Measurements from ENCODE around the gene NKD2.
"Not testable (repeated sequence)": the region's sequence is repeated elsewhere in the genome, so short reads cannot be mapped to it uniquely, and the experiment has no call there.

Gene NKD2

GRCh38 chr5:1075931-1076330, 67.3 kb downstream of the NKD2 start:
- DNase-seq = no peak

GRCh38 chr5:1076406-1076805, 67.8 kb downstream of the NKD2 start:
- no peak for DNase-seq

- DNase-seq = no peak
Measured at GRCh38 chr5:1077026-1077425, 68.4 kb downstream of the NKD2 start.

- DNase-seq = no peak
Measured at GRCh38 chr5:1077491-1078020, 69.0 kb downstream of the NKD2 start.

GRCh38 chr5:1078206-1078605, 69.6 kb downstream of the NKD2 start:
- no peak for DNase-seq

- DNase-seq = no peak
Measured at GRCh38 chr5:1078851-1079250, 70.2 kb downstream of the NKD2 start.

- DNase-seq = no peak
Measured at GRCh38 chr5:1079486-1079885, 70.9 kb downstream of the NKD2 start.

- DNase-seq = no peak
Measured at GRCh38 chr5:1079961-1080360, 71.4 kb downstream of the NKD2 start.

- DNase-seq = no peak
Measured at GRCh38 chr5:1080432-1080831, 71.8 kb downstream of the NKD2 start.

- no peak for DNase-seq
Measured at GRCh38 chr5:1081519-1081918, 72.9 kb downstream of the NKD2 start.

- DNase-seq = not testable (repeated sequence)
Measured at GRCh38 chr5:1083026-1083425, 74.4 kb downstream of the NKD2 start.

GRCh38 chr5:1083823-1084605, 75.4 kb downstream of the NKD2 start:
- no peak for DNase-seq

- no peak for DNase-seq
Measured at GRCh38 chr5:1085391-1085790, 76.8 kb downstream of the NKD2 start.

- DNase-seq = no peak
Measured at GRCh38 chr5:1086137-1086536, 77.5 kb downstream of the NKD2 start.

- no peak for DNase-seq
Measured at GRCh38 chr5:1086871-1087270, 78.3 kb downstream of the NKD2 start.

GRCh38 chr5:1087428-1087827, 78.8 kb downstream of the NKD2 start:
- DNase-seq = no peak

GRCh38 chr5:1088031-1088430, 79.4 kb downstream of the NKD2 start:
- no peak for DNase-seq
